HepG2 (cell line): Measurements from ENCODE around the gene GGT7. TPM values are rescaled to one million over a fixed set of nuclear protein-coding genes. Genes with fewer than 3 reads are reported as not detected.

Experiments
- CCDC6 ChIP-seq: sonication (generic); formaldehyde crosslinking; IDR thresholded peaks from 2 replicates; pipeline ENCODE4 v1.8.1; 2022; ENCODE audit warnings: mild to moderate bottlenecking, missing genetic modification reagents, moderate library complexity
- FOSL1 ChIP-seq: sonication (generic); formaldehyde crosslinking; IDR thresholded peaks from 2 replicates; pipeline ENCODE4 v1.9.0; 2021; ENCODE audit warnings: missing genetic modification reagents, borderline replicate concordance
- FOXK2 ChIP-seq: fragments of 450-650 bp; IDR thresholded peaks from 2 replicates; pipeline ENCODE4 v1.6.1; 2016
- HMG20B ChIP-seq: conservative IDR thresholded peaks from 2 replicates; pipeline ENCODE4 v1.6.1; 2016; ENCODE audit warnings: missing genetic modification reagents, missing compliant biosample characterization
- HNRNPL ChIP-seq: fragments of 200-400 bp; formaldehyde crosslinking; IDR thresholded peaks from 2 replicates; pipeline ENCODE4 v1.6.1; 2017; ENCODE audit warnings: mild to moderate bottlenecking, low read depth, low read length
- NFYB ChIP-seq: sonication (generic); formaldehyde crosslinking; IDR thresholded peaks from 2 replicates; pipeline ENCODE4 v1.4.0; 2020; ENCODE audit warnings: missing genetic modification reagents
- SUZ12 ChIP-seq: fragments of 150-350 bp; IDR thresholded peaks from 2 replicates; pipeline ENCODE4 v1.6.1; 2014; ENCODE audit warnings: low read depth, low read length
- TAF15 ChIP-seq: fragments of 200-400 bp; formaldehyde crosslinking; IDR thresholded peaks from one replicate; pipeline ENCODE4 v1.6.1; 2018; ENCODE audit warnings: mild to moderate bottlenecking, low read depth, low read length; ENCODE audit not compliant: poor library complexity, severe bottlenecking
- ZNF329 ChIP-seq: sonication (generic); formaldehyde crosslinking; IDR thresholded peaks from 2 replicates; pipeline ENCODE4 v1.9.0; 2021; ENCODE audit warnings: low read depth, mild to moderate bottlenecking, missing genetic modification reagents
- polyA plus RNA-seq, 8 experiments: library from polyadenylated mRNA; depleted of rRNA in 3 of 8; stranded (reverse) in 7 of 8; unstranded in 1 of 8; fragments of >200 nt; fragmentation: Illumina TruSeq in 4 of 8; extraction: Trizol in 4 of 8; gene quantifications; 2 replicates each; pipeline versions ENCODE4 v1.2.1 to v1.2.3, GENCODE V29; 2011 to 2016; ENCODE audit warnings: low read depth in 4 of 8, missing spikeins in 1 of 8, mixed read lengths in 1 of 8; ENCODE audit not compliant: insufficient read depth in 1 of 8
- total RNA-seq, 5 experiments: library from RNA; depleted of rRNA; stranded (reverse); fragments of >200 nt; fragmentation: Illumina TruSeq; extraction: Trizol; gene quantifications; 2 replicates each; pipeline ENCODE4 v1.2.3, GENCODE V29; 2016; ENCODE audit warnings: low read depth in 1 of 5
- TF ChIP-seq, protein P1 (sequence below): sonication (generic); formaldehyde crosslinking; conservative IDR thresholded peaks from 2 replicates; pipeline ENCODE4 v1.8.0; 2022; ENCODE audit warnings: low read depth, missing genetic modification reagents
- TF ChIP-seq, protein P2 (sequence below): sonication (generic); formaldehyde crosslinking; IDR thresholded peaks from 2 replicates; pipeline ENCODE4 v1.5.0; 2020; ENCODE audit warnings: missing genetic modification reagents
- TF ChIP-seq, protein P3 (sequence below): sonication (generic); IDR thresholded peaks from 2 replicates; pipeline ENCODE4 v1.6.1; 2016; ENCODE audit warnings: low read depth, borderline replicate concordance
- TF ChIP-seq, protein P4 (sequence below): sonication (generic); formaldehyde crosslinking; IDR thresholded peaks from 2 replicates; pipeline ENCODE4 v1.4.0; 2020; ENCODE audit warnings: missing genetic modification reagents, borderline replicate concordance
- TF ChIP-seq, protein P5 (sequence below): sonication (generic); formaldehyde crosslinking; IDR thresholded peaks from 2 replicates; pipeline ENCODE4 v1.4.0; 2020; ENCODE audit warnings: missing genetic modification reagents, borderline replicate concordance
- TF ChIP-seq, protein P6 (sequence below): sonication (generic); formaldehyde crosslinking; IDR thresholded peaks from 2 replicates; pipeline ENCODE4 v1.4.0; 2020; ENCODE audit warnings: missing genetic modification reagents, borderline replicate concordance

Gene GGT7
- total and polyA plus RNA-seq, 2 of the 13 experiments (the other 11 are each of a cell fraction or from before 2014, with no cell fraction given) = 6.6 to 23.0 TPM

DNA sequence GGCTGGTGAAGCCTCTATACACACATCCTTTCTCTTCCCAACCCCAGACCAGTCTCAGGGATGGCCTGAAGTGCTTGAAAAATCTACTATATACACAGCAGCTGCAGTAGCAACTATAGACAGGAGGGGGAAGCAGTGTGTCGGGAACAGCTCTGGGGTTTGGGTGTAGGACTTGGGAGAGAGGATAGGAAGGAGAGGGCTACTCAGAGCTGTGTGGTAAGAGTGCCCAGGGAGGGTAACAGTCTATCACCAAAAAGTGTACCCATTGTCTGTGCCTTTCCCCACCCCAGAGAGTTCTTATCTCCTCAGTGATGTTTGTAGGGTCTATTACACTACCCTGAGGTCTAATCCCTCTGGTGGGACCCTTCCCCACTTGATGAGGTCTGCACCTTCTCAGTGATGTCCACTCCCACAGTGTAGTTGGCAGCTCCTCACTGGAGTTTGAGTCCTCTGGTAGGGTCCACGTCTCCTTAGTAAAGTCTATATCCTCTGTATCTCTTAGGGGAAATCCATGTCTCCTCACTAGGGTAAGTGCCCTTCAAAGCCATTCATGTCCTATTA, 1.5 kb upstream of the GGT7 start (continued):
- TF ChIP-seq, protein P1, sequence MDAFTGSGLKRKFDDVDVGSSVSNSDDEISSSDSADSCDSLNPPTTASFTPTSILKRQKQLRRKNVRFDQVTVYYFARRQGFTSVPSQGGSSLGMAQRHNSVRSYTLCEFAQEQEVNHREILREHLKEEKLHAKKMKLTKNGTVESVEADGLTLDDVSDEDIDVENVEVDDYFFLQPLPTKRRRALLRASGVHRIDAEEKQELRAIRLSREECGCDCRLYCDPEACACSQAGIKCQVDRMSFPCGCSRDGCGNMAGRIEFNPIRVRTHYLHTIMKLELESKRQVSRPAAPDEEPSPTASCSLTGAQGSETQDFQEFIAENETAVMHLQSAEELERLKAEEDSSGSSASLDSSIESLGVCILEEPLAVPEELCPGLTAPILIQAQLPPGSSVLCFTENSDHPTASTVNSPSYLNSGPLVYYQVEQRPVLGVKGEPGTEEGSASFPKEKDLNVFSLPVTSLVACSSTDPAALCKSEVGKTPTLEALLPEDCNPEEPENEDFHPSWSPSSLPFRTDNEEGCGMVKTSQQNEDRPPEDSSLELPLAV (CRISPR knock-in tag) = no peak
- TF ChIP-seq ZNF329 (no peak), FOXK2 (no peak; the same call in 1 of the 2 replicates), CCDC6 (CRISPR knock-in tag) (no peak), HNRNPL (no peak), SUZ12 (no peak), FOSL1 (CRISPR knock-in tag) (no peak), HMG20B (CRISPR knock-in tag) (no peak), TAF15 (no peak), NFYB (CRISPR knock-in tag) (no peak)
- TF ChIP-seq, protein P2, sequence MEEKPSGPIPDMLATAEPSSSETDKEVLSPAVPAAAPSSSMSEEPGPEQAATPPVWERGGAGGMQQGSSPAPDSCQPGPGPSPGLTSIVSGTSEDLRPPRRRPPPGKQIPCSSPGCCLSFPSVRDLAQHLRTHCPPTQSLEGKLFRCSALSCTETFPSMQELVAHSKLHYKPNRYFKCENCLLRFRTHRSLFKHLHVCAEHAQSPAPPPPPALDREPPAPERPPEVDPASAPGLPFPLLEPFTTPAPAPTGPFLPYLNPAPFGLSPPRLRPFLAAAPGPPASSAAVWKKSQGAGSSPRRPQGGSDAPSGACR (CRISPR knock-in tag) = peak; percentile 7; the same call in 1 of the 2 replicates
- TF ChIP-seq, protein P3, sequence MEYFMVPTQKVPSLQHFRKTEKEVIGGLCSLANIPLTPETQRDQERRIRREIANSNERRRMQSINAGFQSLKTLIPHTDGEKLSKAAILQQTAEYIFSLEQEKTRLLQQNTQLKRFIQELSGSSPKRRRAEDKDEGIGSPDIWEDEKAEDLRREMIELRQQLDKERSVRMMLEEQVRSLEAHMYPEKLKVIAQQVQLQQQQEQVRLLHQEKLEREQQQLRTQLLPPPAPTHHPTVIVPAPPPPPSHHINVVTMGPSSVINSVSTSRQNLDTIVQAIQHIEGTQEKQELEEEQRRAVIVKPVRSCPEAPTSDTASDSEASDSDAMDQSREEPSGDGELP = no peak
- TF ChIP-seq, protein P4, sequence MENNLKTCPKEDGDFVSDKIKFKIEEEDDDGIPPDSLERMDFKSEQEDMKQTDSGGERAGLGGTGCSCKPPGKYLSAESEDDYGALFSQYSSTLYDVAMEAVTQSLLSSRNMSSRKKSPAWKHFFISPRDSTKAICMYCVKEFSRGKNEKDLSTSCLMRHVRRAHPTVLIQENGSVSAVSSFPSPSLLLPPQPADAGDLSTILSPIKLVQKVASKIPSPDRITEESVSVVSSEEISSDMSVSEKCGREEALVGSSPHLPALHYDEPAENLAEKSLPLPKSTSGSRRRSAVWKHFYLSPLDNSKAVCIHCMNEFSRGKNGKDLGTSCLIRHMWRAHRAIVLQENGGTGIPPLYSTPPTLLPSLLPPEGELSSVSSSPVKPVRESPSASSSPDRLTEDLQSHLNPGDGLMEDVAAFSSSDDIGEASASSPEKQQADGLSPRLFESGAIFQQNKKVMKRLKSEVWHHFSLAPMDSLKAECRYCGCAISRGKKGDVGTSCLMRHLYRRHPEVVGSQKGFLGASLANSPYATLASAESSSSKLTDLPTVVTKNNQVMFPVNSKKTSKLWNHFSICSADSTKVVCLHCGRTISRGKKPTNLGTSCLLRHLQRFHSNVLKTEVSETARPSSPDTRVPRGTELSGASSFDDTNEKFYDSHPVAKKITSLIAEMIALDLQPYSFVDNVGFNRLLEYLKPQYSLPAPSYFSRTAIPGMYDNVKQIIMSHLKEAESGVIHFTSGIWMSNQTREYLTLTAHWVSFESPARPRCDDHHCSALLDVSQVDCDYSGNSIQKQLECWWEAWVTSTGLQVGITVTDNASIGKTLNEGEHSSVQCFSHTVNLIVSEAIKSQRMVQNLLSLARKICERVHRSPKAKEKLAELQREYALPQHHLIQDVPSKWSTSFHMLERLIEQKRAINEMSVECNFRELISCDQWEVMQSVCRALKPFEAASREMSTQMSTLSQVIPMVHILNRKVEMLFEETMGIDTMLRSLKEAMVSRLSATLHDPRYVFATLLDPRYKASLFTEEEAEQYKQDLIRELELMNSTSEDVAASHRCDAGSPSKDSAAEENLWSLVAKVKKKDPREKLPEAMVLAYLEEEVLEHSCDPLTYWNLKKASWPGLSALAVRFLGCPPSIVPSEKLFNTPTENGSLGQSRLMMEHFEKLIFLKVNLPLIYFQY (CRISPR knock-in tag) = no peak
- TF ChIP-seq, protein P5, sequence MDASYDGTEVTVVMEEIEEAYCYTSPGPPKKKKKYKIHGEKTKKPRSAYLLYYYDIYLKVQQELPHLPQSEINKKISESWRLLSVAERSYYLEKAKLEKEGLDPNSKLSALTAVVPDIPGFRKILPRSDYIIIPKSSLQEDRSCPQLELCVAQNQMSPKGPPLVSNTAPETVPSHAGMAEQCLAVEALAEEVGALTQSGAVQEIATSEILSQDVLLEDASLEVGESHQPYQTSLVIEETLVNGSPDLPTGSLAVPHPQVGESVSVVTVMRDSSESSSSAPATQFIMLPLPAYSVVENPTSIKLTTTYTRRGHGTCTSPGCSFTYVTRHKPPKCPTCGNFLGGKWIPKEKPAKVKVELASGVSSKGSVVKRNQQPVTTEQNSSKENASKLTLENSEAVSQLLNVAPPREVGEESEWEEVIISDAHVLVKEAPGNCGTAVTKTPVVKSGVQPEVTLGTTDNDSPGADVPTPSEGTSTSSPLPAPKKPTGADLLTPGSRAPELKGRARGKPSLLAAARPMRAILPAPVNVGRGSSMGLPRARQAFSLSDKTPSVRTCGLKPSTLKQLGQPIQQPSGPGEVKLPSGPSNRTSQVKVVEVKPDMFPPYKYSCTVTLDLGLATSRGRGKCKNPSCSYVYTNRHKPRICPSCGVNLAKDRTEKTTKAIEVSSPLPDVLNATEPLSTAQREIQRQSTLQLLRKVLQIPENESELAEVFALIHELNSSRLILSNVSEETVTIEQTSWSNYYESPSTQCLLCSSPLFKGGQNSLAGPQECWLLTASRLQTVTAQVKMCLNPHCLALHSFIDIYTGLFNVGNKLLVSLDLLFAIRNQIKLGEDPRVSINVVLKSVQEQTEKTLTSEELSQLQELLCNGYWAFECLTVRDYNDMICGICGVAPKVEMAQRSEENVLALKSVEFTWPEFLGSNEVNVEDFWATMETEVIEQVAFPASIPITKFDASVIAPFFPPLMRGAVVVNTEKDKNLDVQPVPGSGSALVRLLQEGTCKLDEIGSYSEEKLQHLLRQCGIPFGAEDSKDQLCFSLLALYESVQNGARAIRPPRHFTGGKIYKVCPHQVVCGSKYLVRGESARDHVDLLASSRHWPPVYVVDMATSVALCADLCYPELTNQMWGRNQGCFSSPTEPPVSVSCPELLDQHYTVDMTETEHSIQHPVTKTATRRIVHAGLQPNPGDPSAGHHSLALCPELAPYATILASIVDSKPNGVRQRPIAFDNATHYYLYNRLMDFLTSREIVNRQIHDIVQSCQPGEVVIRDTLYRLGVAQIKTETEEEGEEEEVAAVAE = no peak; the same call in none of the 2 replicates
- TF ChIP-seq, protein P6, sequence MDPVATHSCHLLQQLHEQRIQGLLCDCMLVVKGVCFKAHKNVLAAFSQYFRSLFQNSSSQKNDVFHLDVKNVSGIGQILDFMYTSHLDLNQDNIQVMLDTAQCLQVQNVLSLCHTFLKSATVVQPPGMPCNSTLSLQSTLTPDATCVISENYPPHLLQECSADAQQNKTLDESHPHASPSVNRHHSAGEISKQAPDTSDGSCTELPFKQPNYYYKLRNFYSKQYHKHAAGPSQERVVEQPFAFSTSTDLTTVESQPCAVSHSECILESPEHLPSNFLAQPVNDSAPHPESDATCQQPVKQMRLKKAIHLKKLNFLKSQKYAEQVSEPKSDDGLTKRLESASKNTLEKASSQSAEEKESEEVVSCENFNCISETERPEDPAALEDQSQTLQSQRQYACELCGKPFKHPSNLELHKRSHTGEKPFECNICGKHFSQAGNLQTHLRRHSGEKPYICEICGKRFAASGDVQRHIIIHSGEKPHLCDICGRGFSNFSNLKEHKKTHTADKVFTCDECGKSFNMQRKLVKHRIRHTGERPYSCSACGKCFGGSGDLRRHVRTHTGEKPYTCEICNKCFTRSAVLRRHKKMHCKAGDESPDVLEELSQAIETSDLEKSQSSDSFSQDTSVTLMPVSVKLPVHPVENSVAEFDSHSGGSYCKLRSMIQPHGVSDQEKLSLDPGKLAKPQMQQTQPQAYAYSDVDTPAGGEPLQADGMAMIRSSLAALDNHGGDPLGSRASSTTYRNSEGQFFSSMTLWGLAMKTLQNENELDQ (CRISPR knock-in tag) = no peak
